NOMO-1 (cell line): ENCODE measurements around the gene HBA1.
"Not testable (repeated sequence)": the region's sequence is repeated elsewhere in the genome, so short reads cannot be mapped to it uniquely, and the experiment has no call there.

Source experiments
- DNase-seq, 2 experiments: peaks; one replicate each; lab custom pipeline; 2025; ENCODE audit not compliant: unreplicated experiment in 2 of 2; lab: John Stamatoyannopoulos, UW

The HBA1 gene

DNA sequence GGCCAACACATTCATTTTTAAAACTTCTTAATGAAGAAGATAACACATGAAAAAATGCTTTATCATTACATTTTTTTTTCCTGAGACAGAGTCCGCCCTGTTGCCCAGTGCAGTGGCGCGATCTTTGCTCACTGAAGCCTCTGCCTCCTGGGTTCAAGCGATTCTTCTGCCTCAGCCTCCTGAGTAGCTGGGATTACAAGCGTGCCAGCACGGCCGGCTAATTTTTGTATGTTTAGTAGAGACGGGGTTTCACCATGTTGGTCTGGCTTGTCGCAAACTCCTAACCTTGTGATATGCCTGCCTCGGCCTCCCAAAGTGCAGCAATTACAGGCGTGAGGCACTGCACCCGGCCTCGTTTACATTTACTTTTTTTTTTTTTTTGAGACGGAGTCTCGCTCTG, 17.0 kb downstream of the HBA1 start:
- no peak for DNase-seq

- no peak for DNase-seq
These were observed 18.0 kb downstream of the HBA1 start for GRCh38 chr16:194516-194915.

DNA sequence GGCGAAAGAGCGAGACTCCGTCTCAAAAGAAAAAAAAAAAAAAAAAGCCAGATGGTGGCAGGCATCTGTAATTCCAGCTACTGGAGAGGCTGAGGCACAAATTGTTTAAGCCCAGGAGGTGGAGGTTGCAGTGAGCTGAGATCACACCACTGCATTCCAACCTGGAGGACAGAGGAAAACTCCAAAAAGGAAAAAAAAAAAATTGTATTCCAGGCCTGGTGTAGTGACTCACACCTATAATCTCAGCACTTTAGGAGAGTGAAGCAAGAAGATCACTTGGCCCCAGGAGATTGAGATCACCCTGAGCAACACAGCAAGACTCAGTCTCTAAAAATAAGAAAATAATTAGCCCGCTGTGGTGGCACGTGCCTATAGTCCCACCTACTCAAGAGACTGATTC, 23.9 kb downstream of the HBA1 start:
- no peak for DNase-seq

- DNase-seq: no peak
These were observed 26.8 kb downstream of the HBA1 start for GRCh38 chr16:203246-203645.

DNA sequence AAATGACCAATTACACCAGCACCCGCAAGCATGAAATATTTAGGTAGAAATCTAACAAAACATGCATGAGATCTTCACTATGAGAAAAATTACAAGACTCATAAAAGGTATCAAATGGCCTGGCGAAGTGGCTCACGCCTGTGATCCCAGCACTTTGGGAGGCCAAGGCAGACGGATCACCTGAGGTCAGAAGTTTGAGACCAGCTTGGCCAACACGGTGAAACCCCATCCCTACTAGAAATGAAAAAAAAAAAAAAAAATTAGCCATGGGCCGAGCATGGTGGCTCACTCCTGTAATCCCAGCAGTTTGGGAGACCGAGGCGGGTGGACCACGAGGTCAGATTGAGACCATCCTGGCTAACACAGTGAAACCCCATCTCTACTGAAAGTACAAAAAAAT, 27.6 kb downstream of the HBA1 start:
- DNase-seq: not testable (repeated sequence)

DNA sequence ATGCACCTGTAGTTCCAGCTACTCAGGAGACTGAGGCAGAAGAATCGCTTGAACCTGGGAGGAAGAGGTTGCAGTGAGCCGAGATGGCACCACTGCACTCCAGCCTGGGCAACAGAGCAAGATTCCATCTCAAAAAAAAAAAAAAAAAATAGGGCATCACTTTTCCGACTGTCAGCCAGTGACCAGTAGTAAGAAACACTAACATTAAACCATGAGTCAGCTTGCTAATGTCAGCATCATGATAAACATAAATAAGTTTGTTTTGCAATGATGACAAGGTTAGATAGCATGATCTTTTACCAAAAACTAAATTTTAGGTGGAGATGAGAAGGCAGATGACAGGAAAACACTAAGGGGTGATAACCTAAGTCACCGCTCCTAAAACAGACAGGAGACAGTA, 32.9 kb downstream of the HBA1 start:
- DNase-seq: not testable (repeated sequence)

DNA sequence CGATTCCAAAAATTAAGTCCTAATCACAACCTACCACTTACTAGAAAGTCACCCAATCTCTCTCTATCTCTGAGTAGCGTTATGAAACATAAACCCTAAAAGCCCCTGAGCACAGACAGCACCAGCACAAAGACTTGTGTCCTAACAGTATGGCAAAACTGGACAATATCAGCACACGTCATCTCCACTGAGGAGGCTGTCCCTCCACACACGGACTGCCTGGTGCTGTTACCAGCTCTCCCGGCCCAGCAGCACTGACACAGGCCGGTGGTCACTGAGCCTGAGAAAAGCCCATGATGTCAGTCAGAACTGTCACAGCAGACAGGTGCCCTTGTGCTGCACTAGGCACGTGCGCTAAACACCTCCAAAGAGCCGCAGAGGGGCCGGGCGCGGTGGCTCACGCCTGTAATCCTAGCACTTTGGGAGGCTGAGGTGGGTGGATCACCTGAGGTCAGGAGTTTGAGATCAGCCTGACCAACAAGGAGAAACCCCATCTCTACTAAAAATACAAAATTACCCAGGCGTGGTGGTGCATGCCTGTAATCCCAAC, 35.2 kb downstream of the HBA1 start:
- DNase-seq: not testable (repeated sequence)

DNA sequence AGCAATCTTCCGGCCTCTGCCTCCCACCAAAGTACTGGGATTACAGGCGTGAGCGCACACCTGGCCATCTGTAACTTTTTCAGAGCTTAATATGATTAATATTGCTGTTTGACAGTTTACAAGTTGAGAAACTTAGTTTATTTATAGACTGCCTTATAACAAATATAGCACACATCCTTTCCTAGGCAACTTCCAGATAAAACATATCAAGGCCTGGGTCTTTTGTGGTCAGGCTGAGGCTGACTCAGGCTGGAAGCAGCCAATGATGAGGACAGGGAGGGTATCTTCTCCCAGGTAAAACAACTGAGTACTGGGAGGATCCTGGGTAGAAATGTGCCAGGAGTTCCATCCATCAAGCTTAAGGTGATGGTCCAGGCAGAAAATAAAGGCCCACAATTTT, 36.5 kb downstream of the HBA1 start:
- no peak for DNase-seq

GRCh38 chr16:220021-220420, 43.5 kb downstream of the HBA1 start:
- DNase-seq: no peak
